OCI-LY3 (cell line): ENCODE data around the gene SLC6A6.

Experiments used
- H2AFZ ChIP-seq: fragments of 200-600, 300-600 bp; shearing (Covaris generic); 2 replicates; pipeline ENCODE4 v1.6.0; 2014; ENCODE audit warnings: antibody characterized with exemption, low read depth, low read length
- H3K27ac ChIP-seq: fragments of 200-600, 300-600 bp; sonication (generic); 2 replicates; pipeline ENCODE4 v1.5.1; 2014; ENCODE audit warnings: mild to moderate bottlenecking, low read length, moderate library complexity, mixed read lengths
- H3K27me3 ChIP-seq: fragments of 200-600, 300-600 bp; sonication (generic); 2 replicates; pipeline ENCODE4 v1.6.1; 2014; ENCODE audit warnings: low read depth, low read length, mixed read lengths
- H3K36me3 ChIP-seq: fragments of 200-600, 300-600 bp; sonication (generic); replicated peaks from 2 replicates; pipeline ENCODE3; 2014; ENCODE audit warnings: low read depth, low read length, mixed read lengths
- H3K4me1 ChIP-seq: fragments of 300-600, 200-600 bp; sonication (generic); 2 replicates; pipeline ENCODE4 v1.6.1; 2014; ENCODE audit warnings: low read length, mixed read lengths
- H3K4me2 ChIP-seq: fragments of 200-600, 300-600 bp; sonication (generic); 2 replicates; pipeline ENCODE4 v1.6.1; 2014; ENCODE audit warnings: low read length, mixed read lengths
- H3K4me3 ChIP-seq: fragments of 300-600, 200-600 bp; sonication (generic); 2 replicates; pipeline ENCODE4 v1.5.1; 2014; ENCODE audit warnings: antibody characterized with exemption, mild to moderate bottlenecking, low read length, moderate library complexity
- H3K79me2 ChIP-seq: fragments of 300-600, 200-600 bp; shearing (Covaris generic); 2 replicates; pipeline ENCODE4 v1.6.1; 2014; ENCODE audit warnings: mild to moderate bottlenecking, low read length, mixed read lengths
- H3K9ac ChIP-seq: fragments of 300-600, 200-600 bp; shearing (Covaris generic); 2 replicates; pipeline ENCODE4 v1.6.0; 2014; ENCODE audit warnings: mild to moderate bottlenecking, low read length, moderate library complexity
- H3K9me3 ChIP-seq: fragments of 200-600, 300-600 bp; shearing (Covaris generic); 2 replicates; pipeline ENCODE4 v1.6.1; 2014; ENCODE audit warnings: low read length, mixed read lengths; ENCODE audit not compliant: insufficient read depth
- H4K20me1 ChIP-seq: fragments of 200-600, 300-600 bp; sonication (generic); 2 replicates; pipeline ENCODE4 v1.6.1; 2016; ENCODE audit warnings: low read length, mixed read lengths; ENCODE audit not compliant: insufficient read depth
- CTCF ChIP-seq: fragments of 200-600, 300-600 bp; sonication (generic); IDR thresholded peaks from 2 replicates; pipeline ENCODE4 v1.5.1; 2014; ENCODE audit warnings: antibody characterized with exemption, low read length, low read depth
- EZH2phosphoT487 ChIP-seq: fragments of 200-600 bp; shearing (Covaris generic); IDR thresholded peaks from 2 replicates; pipeline ENCODE4 v1.6.1; 2018; ENCODE audit warnings: antibody characterized with exemption, mixed run types, low read depth

SLC6A6 gene

DNA sequence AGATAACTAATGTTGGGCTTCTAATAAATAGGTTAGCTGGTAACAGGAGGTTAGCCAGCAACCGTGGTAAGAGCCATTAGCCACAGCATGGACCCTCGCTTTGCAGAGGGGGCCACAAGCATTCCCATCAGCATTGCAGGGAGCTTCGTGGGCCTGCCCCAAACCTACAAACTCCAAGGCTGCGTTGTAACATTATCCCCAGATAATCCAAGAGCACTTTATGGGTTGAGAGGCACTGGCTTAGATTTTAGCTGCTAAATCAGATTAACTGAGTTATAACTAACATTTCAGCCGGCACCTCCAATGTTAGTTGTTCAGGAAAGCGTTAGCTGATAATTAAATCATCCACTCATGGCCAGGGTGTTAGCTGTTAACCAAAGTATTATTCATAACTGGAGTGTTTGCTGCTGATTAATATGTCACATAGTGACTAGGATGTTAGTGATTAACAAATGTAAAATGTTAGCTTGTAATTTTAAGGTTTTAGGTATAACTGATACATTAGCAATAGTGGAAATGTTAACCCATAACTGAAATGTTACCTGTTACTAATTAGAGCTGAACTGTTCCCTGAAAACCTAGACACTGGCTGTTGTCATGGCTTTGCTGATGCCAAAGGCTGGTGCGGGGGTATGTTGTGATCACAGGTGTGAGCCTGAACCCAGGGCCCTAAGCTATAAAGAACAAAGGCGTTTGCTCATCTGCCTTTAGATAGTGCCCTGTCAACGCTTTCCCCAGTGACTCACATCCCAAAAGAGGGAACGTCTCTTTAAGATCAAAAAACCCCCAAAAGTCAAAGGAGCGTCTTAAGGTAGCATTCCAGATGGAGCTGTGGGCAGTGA lies 56.2 kb downstream of the SLC6A6 start:
- Histone ChIP-seq H3K4me2 (peak overlapping the region; percentile 62), H3K9ac (peak overlapping the region; percentile 59), H3K4me3 (peak overlapping the region; percentile 39), H3K27ac (peak overlapping the region; percentile 82), H3K27me3 (no peaks in the 10 kb centered on the region), H4K20me1 (no peaks in the 10 kb centered on the region), H3K4me1 (peaks cover 59% of the 10 kb centered on the region), H2AFZ (no peak overlapping the region), H3K9me3 (no peaks in the 10 kb centered on the region), H3K36me3 (peaks cover 96% of the 10 kb centered on the region), H3K79me2 (peaks cover 6% of the 10 kb centered on the region)
- TF ChIP-seq CTCF: no peak
- no peak for TF ChIP-seq EZH2phosphoT487

- Histone ChIP-seq H3K79me2 (peaks cover under 1% of the 10 kb centered on the region), H3K36me3 (peaks cover 99% of the 10 kb centered on the region), H3K9ac (peak overlapping the region; percentile 59), H3K4me2 (0 out of 2 replicates have a peak overlapping the region, but pooled peaks have one; percentile 62), H3K27me3 (no peaks in the 10 kb centered on the region), H2AFZ (no peak overlapping the region), H3K9me3 (no peaks in the 10 kb centered on the region), H3K4me3 (no peak overlapping the region), H3K4me1 (peaks cover 52% of the 10 kb centered on the region), H3K27ac (peak overlapping the region; percentile 82), H4K20me1 (no peaks in the 10 kb centered on the region)
- no peak for TF ChIP-seq CTCF
- TF ChIP-seq EZH2phosphoT487: no peak
These were observed 57.0 kb downstream of the SLC6A6 start for GRCh38 chr3:14459384-14459783.

DNA sequence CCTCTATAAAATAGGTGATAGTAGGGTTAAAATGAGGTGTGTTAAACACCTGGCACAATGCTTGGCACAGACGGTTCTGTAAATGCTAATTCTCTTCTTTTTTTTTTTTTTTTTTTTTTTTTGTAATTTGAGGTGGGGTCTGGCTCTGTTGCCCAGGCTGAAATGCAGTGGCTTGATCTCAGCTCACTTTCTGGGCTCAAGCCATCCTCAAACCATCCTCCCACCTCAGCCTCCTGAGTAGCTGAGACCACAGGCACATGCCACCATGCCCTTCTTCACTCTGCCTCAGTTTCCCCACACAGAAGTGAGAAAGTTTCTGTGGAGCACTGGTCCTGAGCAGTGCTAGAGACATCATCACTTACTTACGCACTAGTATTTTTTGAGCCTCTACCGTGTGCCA lies 57.4 kb downstream of the SLC6A6 start:
- Histone ChIP-seq H4K20me1 (no peaks in the 10 kb centered on the region), H3K79me2 (no peaks in the 10 kb centered on the region; the same call in 1 of the 2 replicates), H3K4me2 (no peak overlapping the region), H2AFZ (no peak overlapping the region), H3K36me3 (peaks cover 99% of the 10 kb centered on the region), H3K4me1 (peaks cover 48% of the 10 kb centered on the region), H3K9me3 (no peaks in the 10 kb centered on the region), H3K9ac (no peak overlapping the region), H3K27ac (no peak overlapping the region), H3K27me3 (no peaks in the 10 kb centered on the region), H3K4me3 (no peak overlapping the region)
- TF ChIP-seq EZH2phosphoT487 (no peak), CTCF (no peak)

GRCh38 chr3:14460342-14461005 lies 58.1 kb downstream of the SLC6A6 start:
- H3K27me3 ChIP-seq: no peaks in the 10 kb centered on the region
- H3K36me3 ChIP-seq: peaks cover 99% of the 10 kb centered on the region
- no peak overlapping the region for H3K4me2 ChIP-seq
- H2AFZ ChIP-seq: no peak overlapping the region
- H4K20me1 ChIP-seq: no peaks in the 10 kb centered on the region
- no peaks in the 10 kb centered on the region; the same call in 1 of the 2 replicates for H3K79me2 ChIP-seq
- no peak overlapping the region for H3K4me3 ChIP-seq
- TF ChIP-seq CTCF: no peak
- TF ChIP-seq EZH2phosphoT487: no peak
- no peak overlapping the region for H3K9ac ChIP-seq
- H3K27ac ChIP-seq: peak overlapping the region; percentile 7; the same call in 1 of the 2 replicates
- no peaks in the 10 kb centered on the region for H3K9me3 ChIP-seq
- peaks cover 45% of the 10 kb centered on the region for H3K4me1 ChIP-seq
